NCI-H2081 (cell line): ENCODE measurements around the gene IFT81.
"Not testable (repeated sequence)": the region's sequence is repeated elsewhere in the genome, so short reads cannot be mapped to it uniquely, and the experiment has no call there.

Experiments
- DNase-seq, 2 experiments: peaks; one replicate each; lab custom pipeline; 2025; lab: John Stamatoyannopoulos, UW

The IFT81 gene

GRCh38 chr12:110201995-110202394 is 77.8 kb downstream of the IFT81 start:
- no peak for DNase-seq

GRCh38 chr12:110203546-110203945 is 79.4 kb downstream of the IFT81 start:
- no peak for DNase-seq

GRCh38 chr12:110205931-110206330 is 81.8 kb downstream of the IFT81 start:
- no peak for DNase-seq

- DNase-seq: not testable (repeated sequence)
Measured at GRCh38 chr12:110211639-110212536, 87.7 kb downstream of the IFT81 start.

GRCh38 chr12:110217996-110218674 is 94.0 kb downstream of the IFT81 start:
- DNase-seq: no peak

- DNase-seq: no peak
Measured at GRCh38 chr12:110222027-110222426, 97.9 kb downstream of the IFT81 start.

GRCh38 chr12:110222433-110222832 is 98.3 kb downstream of the IFT81 start:
- no peak for DNase-seq

DNA sequence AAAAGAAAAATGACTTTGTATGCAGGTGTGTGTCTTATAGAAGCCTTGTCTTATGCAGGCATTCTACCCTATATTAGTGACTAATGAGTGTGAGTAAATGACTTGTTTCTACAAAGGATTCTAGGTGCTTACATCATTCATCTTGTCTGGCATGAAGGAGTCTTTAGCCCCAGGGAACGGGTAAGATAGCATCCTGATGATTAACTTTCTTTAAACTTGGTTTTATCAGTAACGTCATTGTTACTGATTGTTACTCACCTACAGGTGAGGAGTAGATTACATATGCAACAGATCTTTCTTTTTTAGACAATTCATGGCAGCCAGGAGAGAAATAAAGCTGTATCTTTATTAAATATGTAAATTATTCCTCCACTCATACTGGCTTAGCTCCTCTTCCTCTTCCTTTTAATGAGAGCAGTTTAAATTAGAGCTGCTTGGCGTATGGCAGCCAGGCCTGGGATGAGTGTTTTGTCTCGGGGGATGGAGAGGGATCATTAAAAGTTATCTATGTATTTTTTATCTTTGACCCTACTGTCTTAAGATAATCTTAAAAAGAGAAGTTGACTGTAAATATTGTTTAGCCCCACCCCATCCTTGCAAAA is 99.7 kb downstream of the IFT81 start:
- no peak for DNase-seq

- DNase-seq: peak in 1 of 2 experiments; percentile 41
Measured at GRCh38 chr12:110224379-110225304, 100.5 kb downstream of the IFT81 start.

DNA sequence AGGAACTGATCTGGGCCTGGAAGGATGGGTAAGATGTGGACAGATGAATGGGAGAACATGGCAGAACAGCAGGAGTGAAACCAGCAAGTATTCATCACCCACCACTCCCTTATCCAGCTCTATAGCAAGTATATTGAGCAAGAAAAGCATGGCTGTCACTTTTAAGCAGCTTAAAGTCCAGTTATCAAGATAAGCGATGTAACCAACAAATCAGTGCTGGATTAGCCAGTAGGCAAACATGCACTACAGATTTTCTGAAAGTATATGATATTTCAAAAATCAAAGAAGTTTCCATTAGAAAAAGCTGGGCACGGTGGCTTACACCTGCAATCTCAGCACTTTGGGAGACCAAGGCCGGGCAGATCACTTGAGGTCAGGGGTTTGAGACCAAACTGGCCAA is 103.0 kb downstream of the IFT81 start:
- no peak for DNase-seq

- not testable (repeated sequence) for DNase-seq
Measured at GRCh38 chr12:110228348-110228747, 104.2 kb downstream of the IFT81 start.

GRCh38 chr12:110228756-110229155 is 104.6 kb downstream of the IFT81 start:
- no peak for DNase-seq

GRCh38 chr12:110229409-110229808 is 105.3 kb downstream of the IFT81 start:
- DNase-seq: no peak

GRCh38 chr12:110230655-110231054 is 106.5 kb downstream of the IFT81 start:
- no peak for DNase-seq

GRCh38 chr12:110233212-110233903 is 109.2 kb downstream of the IFT81 start:
- DNase-seq: no peak

- no peak for DNase-seq
Measured at GRCh38 chr12:110234331-110234751, 110.2 kb downstream of the IFT81 start.

DNA sequence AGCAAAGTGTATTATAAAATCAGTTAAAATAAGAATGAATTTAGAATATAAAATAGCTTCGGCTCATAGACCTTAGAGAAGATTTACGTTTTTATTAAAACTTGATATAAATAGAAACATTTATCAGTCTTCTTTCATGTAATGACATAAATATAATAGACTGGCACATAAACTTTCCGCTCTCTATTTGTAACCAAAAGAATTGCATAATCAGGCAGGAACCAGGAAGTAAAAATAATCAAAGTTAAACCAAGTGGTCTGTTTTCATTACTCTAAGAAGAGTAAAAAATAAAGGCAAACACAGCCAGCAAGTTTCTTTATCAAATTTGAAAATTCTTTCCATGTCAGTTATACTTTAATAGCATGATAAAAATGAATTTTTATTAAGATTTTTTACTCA is 110.6 kb downstream of the IFT81 start:
- no peak for DNase-seq

- DNase-seq: no peak
Measured at GRCh38 chr12:110235383-110235782, 111.2 kb downstream of the IFT81 start.

- no peak for DNase-seq
Measured at GRCh38 chr12:110243227-110243626, 119.1 kb downstream of the IFT81 start.

- no peak for DNase-seq
Measured at GRCh38 chr12:110244372-110244771, 120.2 kb downstream of the IFT81 start.

- no peak for DNase-seq
Measured at GRCh38 chr12:110244829-110245228, 120.7 kb downstream of the IFT81 start.
